IMR-90 (cell line): Measurements from ENCODE around the gene CYP27C1.
"Not testable (repeated sequence)": the region's sequence is repeated elsewhere in the genome, so short reads cannot be mapped to it uniquely, and the experiment has no call there.

Experiments used
- BHLHE40 ChIP-seq: fragments of 150-350 bp; IDR thresholded peaks from 2 replicates; pipeline ENCODE4 v1.6.1; 2016; ENCODE audit warnings: mild to moderate bottlenecking, low read depth, low read length
- CEBPB ChIP-seq: IDR thresholded peaks from 2 replicates; pipeline ENCODE4 v1.6.1; 2012; ENCODE audit warnings: low read depth, low read length, improper control_type of control experiment
- CHD1 ChIP-seq: IDR thresholded peaks from 2 replicates; pipeline ENCODE4 v1.6.1; 2012; ENCODE audit warnings: low read depth, low read length, improper control_type of control experiment
- FOS ChIP-seq: fragments of 150-350 bp; IDR thresholded peaks from 2 replicates; pipeline ENCODE4 v1.6.1; 2016; ENCODE audit warnings: low read depth, low read length
- MAFK ChIP-seq: IDR thresholded peaks from 2 replicates; pipeline ENCODE4 v1.6.1; 2012; ENCODE audit warnings: low read depth, low read length, improper control_type of control experiment
- MXI1 ChIP-seq: IDR thresholded peaks from 2 replicates; pipeline ENCODE4 v1.6.1; 2012; ENCODE audit warnings: low read depth, mild to moderate bottlenecking, low read length, moderate library complexity, borderline replicate concordance
- POLR2A ChIP-seq: IDR thresholded peaks from 2 replicates; pipeline ENCODE4 v1.6.1; 2012; ENCODE audit warnings: mild to moderate bottlenecking, low read depth, low read length
- RAD21 ChIP-seq: IDR thresholded peaks from 2 replicates; pipeline ENCODE4 v1.6.1; 2012; ENCODE audit warnings: low read length, improper control_type of control experiment
- RCOR1 ChIP-seq: IDR thresholded peaks from 2 replicates; pipeline ENCODE4 v1.6.1; 2012; ENCODE audit warnings: mild to moderate bottlenecking, low read length, improper control_type of control experiment; ENCODE audit not compliant: insufficient replicate concordance
- RFX5 ChIP-seq: IDR thresholded peaks from 2 replicates; pipeline ENCODE4 v1.8.0; 2012; ENCODE audit warnings: low read depth, mild to moderate bottlenecking, low read length, moderate library complexity
- SMC3 ChIP-seq: fragments of 150-350 bp; IDR thresholded peaks from 2 replicates; pipeline ENCODE4 v1.6.1; 2016; ENCODE audit warnings: low read depth, mild to moderate bottlenecking, antibody characterized with exemption, low read length, moderate library complexity
- TF ChIP-seq, protein P1 (sequence below): conservative IDR thresholded peaks from 2 replicates; pipeline ENCODE4 v1.5.1; 2012; ENCODE audit warnings: mild to moderate bottlenecking, low read depth, low read length, improper control_type of control experiment
- TF ChIP-seq, protein P2 (sequence below): fragments of 150-350 bp; IDR thresholded peaks from 2 replicates; pipeline ENCODE4 v1.6.1; 2016; ENCODE audit warnings: low read depth, mild to moderate bottlenecking, low read length, moderate library complexity, borderline replicate concordance

DNA sequence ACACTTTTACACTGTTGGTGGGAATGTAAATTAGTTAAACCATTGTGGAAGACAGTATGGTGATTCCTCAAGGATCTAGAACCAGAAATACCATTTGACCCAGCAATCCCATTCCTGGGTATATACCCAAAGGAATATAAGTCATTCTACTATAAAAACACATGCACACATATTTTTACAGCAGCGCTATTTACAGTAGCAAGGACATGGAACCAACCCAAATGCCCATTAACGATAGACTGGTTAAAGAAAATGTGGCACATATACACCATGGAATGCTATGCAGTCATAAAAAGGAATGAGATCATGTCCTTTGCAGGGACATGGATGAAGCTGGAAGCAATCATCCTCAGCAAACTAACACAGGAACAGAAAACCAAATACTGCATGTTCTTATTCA, 5.9 kb downstream of the CYP27C1 start:
- TF ChIP-seq POLR2A, MAFK, RFX5, CEBPB, MXI1, RAD21, SMC3, FOS, BHLHE40, RCOR1, CHD1: not testable (repeated sequence)
- TF ChIP-seq, protein P1, sequence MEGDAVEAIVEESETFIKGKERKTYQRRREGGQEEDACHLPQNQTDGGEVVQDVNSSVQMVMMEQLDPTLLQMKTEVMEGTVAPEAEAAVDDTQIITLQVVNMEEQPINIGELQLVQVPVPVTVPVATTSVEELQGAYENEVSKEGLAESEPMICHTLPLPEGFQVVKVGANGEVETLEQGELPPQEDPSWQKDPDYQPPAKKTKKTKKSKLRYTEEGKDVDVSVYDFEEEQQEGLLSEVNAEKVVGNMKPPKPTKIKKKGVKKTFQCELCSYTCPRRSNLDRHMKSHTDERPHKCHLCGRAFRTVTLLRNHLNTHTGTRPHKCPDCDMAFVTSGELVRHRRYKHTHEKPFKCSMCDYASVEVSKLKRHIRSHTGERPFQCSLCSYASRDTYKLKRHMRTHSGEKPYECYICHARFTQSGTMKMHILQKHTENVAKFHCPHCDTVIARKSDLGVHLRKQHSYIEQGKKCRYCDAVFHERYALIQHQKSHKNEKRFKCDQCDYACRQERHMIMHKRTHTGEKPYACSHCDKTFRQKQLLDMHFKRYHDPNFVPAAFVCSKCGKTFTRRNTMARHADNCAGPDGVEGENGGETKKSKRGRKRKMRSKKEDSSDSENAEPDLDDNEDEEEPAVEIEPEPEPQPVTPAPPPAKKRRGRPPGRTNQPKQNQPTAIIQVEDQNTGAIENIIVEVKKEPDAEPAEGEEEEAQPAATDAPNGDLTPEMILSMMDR = not testable (repeated sequence)
- TF ChIP-seq, protein P2, sequence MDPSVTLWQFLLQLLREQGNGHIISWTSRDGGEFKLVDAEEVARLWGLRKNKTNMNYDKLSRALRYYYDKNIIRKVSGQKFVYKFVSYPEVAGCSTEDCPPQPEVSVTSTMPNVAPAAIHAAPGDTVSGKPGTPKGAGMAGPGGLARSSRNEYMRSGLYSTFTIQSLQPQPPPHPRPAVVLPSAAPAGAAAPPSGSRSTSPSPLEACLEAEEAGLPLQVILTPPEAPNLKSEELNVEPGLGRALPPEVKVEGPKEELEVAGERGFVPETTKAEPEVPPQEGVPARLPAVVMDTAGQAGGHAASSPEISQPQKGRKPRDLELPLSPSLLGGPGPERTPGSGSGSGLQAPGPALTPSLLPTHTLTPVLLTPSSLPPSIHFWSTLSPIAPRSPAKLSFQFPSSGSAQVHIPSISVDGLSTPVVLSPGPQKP = not testable (repeated sequence)
